ENCODE data around the gene TANC1. TPM values are rescaled to one million over a fixed set of nuclear protein-coding genes. Genes with fewer than 3 reads are reported as not detected.

Gene TANC1
- total RNA-seq, 4 donors from 2014 or later = 20.6 to 64.8 (median 31.5) TPM

DNA sequence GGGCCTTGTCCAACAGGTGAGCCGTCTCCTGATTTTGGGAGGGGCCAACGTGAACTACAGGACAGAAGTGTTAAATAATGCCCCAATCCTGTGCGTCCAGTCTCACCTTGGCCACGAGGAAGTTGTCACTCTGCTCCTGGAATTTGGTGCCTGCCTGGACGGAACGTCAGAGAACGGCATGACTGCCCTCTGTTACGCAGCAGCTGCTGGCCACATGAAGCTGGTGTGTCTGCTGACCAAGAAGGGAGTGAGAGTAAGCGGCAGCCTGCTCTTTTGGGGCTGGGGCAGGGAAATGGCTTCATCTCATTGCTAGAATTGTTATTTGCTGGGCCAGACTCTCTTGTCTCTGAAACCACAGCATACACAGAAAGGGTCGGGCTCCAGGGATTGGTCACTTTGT, 225.8 kb downstream of the TANC1 start:
- no peak for TF ChIP-seq CTCF (IDR thresholded peaks at IDR 0.05; ENCODE audit: low read depth)

GRCh38 chr2:159195697-159196096, 227.3 kb downstream of the TANC1 start:
- no peak for TF ChIP-seq CTCF (IDR thresholded peaks at IDR 0.05; ENCODE audit: low read depth)

GRCh38 chr2:159196393-159196925, 228.0 kb downstream of the TANC1 start:
- TF ChIP-seq CTCF (IDR thresholded peaks at IDR 0.05; ENCODE audit: low read depth) = no peak

DNA sequence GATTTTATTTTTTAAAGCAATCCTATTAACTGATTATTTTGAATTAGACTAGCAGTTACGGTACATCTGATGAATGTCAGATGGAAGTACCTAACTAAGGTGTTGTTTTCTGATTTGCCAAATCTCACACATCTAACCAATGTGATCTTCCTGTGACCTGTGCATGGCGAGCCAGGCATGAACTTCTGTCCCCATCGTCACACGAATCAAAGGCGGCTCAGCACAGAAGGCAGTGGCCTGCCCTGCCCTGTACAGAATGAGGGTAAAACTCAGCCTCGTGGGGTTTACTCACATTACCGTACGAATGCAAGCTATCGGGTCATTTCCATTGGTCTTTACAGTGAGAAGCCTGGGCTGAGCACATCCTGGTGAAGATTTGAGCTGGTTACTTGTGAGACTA, 230.8 kb downstream of the TANC1 start:
- TF ChIP-seq CTCF (IDR thresholded peaks at IDR 0.05; ENCODE audit: low read depth) = no peak

DNA sequence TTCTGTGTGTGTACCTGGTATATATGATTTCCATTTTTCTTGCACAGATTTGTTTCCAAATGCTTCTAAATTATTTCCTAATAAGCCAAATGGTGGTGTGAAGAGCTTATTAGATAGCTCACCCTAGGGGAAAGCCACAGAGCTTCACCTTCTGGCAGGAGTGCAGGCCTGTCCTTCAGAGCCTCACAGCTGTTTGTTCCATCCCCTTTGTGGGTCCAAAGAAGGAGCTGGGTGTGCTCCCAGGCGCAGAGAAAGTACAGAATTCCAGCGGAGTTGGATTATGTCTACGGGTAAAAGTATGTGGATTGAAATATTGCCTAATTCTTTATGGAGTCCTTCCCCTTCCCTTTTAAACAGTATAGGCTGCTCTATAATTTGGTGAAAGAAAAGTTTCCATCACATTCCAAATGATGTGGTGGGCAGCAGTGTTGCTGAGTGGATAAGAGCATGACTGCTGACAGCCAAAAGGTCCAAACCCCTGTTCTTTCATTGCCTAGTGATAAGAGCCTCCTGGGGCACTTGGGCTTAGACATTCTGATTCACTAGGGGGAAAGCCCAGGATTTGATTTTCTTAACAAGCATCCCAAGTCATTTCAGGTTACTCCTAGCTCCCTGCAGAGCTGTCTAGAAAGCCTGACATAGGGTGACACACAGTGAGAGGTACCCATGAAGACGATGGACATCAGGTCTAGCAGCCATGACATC, 231.5 kb downstream of the TANC1 start:
- no peak for TF ChIP-seq CTCF (IDR thresholded peaks at IDR 0.05; ENCODE audit: low read depth)

DNA sequence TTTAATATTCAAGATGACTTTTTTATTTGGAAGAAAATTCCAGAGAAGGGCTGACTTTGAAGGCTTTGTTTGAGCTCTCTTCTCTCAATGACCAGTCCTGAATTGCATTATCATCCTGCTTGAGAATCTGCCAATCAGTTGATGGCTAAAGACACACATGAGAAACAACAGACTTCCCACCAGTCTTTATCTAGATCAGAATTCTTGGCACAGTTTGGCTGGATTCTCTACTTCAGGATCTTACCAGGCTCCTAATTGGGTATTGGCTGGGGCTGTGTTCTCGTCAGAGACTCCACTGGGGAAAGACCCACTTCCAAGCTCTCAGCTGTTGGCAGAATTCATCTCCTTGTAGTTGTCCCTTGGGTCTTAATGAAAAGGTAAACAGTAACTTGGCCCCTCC, 232.1 kb downstream of the TANC1 start:
- TF ChIP-seq CTCF (IDR thresholded peaks at IDR 0.05; ENCODE audit: low read depth) = no peak

GRCh38 chr2:159201360-159202063, 233.1 kb downstream of the TANC1 start:
- no peak for TF ChIP-seq CTCF (IDR thresholded peaks at IDR 0.05; ENCODE audit: low read depth)

Data from subcutaneous adipose tissue (tissue), 4 donors.